Measurements from ENCODE around the gene GLYATL2.

GLYATL2 gene

GRCh38 chr11:58801974-58802545, 42.4 kb downstream of the GLYATL2 start:
- DNase-seq (ENCODE audit: insufficient read length, low spot score) = no peak
- no peak for TF ChIP-seq CTCF (IDR thresholded peaks at IDR 0.05; ENCODE audit: insufficient read depth, missing control alignments)
- FAIRE-seq = no peak

- no peak for FAIRE-seq
- TF ChIP-seq CTCF (IDR thresholded peaks at IDR 0.05; ENCODE audit: insufficient read depth, missing control alignments) = no peak
- DNase-seq (ENCODE audit: insufficient read length, low spot score) = no peak
Observed at GRCh38 chr11:58801302-58801701, 43.2 kb downstream of the GLYATL2 start.

- FAIRE-seq = no peak
- DNase-seq (ENCODE audit: insufficient read length, low spot score) = no peak
- no peak for TF ChIP-seq CTCF (IDR thresholded peaks at IDR 0.05; ENCODE audit: insufficient read depth, missing control alignments)
Observed at GRCh38 chr11:58796333-58796732, 48.2 kb downstream of the GLYATL2 start.

GRCh38 chr11:58788355-58789023, 56.0 kb downstream of the GLYATL2 start:
- FAIRE-seq (no peak), DNase-seq (ENCODE audit: insufficient read length, low spot score) (no peak)
- peak; percentile 58 for TF ChIP-seq CTCF (IDR thresholded peaks at IDR 0.05; ENCODE audit: insufficient read depth, missing control alignments)

GRCh38 chr11:58787903-58788302, 56.6 kb downstream of the GLYATL2 start:
- TF ChIP-seq CTCF (IDR thresholded peaks at IDR 0.05; ENCODE audit: insufficient read depth, missing control alignments) = no peak
- no peak for DNase-seq (ENCODE audit: insufficient read length, low spot score)
- FAIRE-seq = no peak

GRCh38 chr11:58786693-58787092, 57.8 kb downstream of the GLYATL2 start:
- FAIRE-seq = no peak
- TF ChIP-seq CTCF (IDR thresholded peaks at IDR 0.05; ENCODE audit: insufficient read depth, missing control alignments) = no peak
- DNase-seq (ENCODE audit: insufficient read length, low spot score) = no peak

GRCh38 chr11:58784995-58785394, 59.5 kb downstream of the GLYATL2 start:
- FAIRE-seq (no peak), DNase-seq (ENCODE audit: insufficient read length, low spot score) (no peak)
- TF ChIP-seq CTCF (IDR thresholded peaks at IDR 0.05; ENCODE audit: insufficient read depth, missing control alignments) = no peak

Data from D721Med (cell line).